PC-9 (cell line): ENCODE measurements around the gene TBP.

Experiments used
- EZH2 ChIP-seq: fragments of 200-600 bp; sonication (generic); IDR thresholded peaks from 2 replicates; pipeline ENCODE4 v1.8.0; 2017; ENCODE audit warnings: antibody characterized with exemption, low read depth
- TF ChIP-seq, protein P1 (sequence below): fragments of 200-600 bp; sonication (generic); conservative IDR thresholded peaks from 2 replicates; pipeline ENCODE4 v1.6.1; 2017; ENCODE audit warnings: mixed run types, antibody characterized with exemption, mild to moderate bottlenecking, moderate library complexity

DNA sequence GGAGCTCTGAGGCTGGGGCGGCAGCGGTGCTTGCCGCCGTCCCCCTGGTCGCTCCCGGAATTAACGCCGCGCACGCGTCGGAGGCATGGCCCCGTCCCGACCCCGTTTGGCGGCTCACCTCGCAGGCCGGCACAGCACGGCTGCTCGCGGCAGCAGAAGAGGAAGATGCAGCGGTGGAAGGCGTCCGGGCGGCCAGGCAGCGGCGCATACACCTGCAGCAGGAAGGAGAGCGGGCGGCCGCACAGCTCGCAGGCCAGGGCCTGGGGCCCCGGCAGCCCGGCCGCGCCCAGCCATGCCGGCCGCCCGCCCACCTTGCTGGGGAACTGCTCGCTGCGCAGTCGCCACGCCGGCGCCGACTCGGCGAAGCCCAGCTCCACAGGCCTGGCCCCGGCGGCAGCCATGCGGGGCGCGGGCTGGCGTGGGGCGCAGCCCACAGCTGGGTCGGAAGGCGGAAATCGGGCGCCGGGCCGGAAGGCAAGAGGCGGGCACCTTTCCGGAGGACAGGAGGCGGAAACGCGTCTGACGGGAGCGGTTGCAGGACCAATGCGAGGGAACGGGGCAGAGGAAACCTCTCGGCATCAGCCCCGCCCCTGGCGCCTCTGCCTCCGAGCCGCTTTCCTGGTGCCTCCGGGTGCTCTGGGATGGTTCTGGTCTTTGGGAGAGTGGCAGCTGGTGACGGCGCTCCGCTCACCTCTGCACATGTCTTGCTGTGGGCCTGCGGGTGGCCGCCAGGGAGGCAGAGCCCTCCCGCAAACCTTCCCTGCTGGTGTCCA is 30.2 kb downstream of the TBP start, which contains the start of gene PDCD2:
- TF ChIP-seq, protein P1, sequence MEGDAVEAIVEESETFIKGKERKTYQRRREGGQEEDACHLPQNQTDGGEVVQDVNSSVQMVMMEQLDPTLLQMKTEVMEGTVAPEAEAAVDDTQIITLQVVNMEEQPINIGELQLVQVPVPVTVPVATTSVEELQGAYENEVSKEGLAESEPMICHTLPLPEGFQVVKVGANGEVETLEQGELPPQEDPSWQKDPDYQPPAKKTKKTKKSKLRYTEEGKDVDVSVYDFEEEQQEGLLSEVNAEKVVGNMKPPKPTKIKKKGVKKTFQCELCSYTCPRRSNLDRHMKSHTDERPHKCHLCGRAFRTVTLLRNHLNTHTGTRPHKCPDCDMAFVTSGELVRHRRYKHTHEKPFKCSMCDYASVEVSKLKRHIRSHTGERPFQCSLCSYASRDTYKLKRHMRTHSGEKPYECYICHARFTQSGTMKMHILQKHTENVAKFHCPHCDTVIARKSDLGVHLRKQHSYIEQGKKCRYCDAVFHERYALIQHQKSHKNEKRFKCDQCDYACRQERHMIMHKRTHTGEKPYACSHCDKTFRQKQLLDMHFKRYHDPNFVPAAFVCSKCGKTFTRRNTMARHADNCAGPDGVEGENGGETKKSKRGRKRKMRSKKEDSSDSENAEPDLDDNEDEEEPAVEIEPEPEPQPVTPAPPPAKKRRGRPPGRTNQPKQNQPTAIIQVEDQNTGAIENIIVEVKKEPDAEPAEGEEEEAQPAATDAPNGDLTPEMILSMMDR, result no peak
- no peak for TF ChIP-seq EZH2
